Nephron (organoid): Measurements from ENCODE around the gene KIAA1671.

ENCODE experiments used
- H3K27ac Mint-ChIP-seq, 3 experiments: 2 replicates each; pipeline ENCODE4 v1.8.0; 2020; ENCODE audit warnings: mixed read lengths in 3 of 3, mild to moderate bottlenecking in 2 of 3, moderate library complexity in 1 of 3
- H3K27me3 Mint-ChIP-seq: 2 replicates; pipeline ENCODE4 v1.8.0; 2021; ENCODE audit warnings: low read depth, mild to moderate bottlenecking, moderate library complexity, mixed read lengths
- H3K36me3 Mint-ChIP-seq: 2 replicates; pipeline ENCODE4 v1.8.0; 2020; ENCODE audit warnings: low read depth, mixed read lengths
- H3K4me1 Mint-ChIP-seq: 2 replicates; pipeline ENCODE4 v1.8.0; 2020; ENCODE audit warnings: mixed read lengths
- H3K4me3 Mint-ChIP-seq, 3 experiments: 2 replicates each; pipeline ENCODE4 v1.8.0; 2020; ENCODE audit warnings: mild to moderate bottlenecking in 3 of 3, mixed read lengths in 3 of 3, moderate library complexity in 2 of 3
- H3K9me3 Mint-ChIP-seq: 2 replicates; pipeline ENCODE4 v1.8.0; 2020; ENCODE audit warnings: mixed read lengths
- TF ChIP-seq, protein P1 (sequence below), 3 experiments: fragments of 200-600 bp; sonication (generic); IDR thresholded peaks; one replicate each; pipeline ENCODE4 v1.5.0; 2021; ENCODE audit warnings: antibody characterized with exemption in 3 of 3; ENCODE audit not compliant: unreplicated experiment in 3 of 3

The KIAA1671 gene

DNA sequence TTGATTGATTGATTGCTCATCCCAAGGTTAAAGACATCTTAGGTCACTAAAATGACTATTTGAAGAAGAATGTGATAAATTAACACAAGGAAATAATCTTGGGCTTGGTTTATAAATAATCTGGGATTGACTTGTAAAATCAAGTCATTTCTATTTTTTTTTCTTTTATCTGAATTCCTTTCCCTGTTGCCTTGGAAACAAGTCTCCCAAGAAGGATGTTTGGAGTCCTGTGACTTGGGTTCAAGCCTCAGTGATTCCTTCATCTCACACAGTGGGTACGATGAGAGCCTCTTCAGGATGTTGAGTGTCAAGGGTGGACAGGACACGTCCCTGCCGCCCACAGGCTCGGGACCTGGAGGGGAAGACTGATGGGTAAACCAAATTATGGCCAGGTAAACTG lies 149.0 kb downstream of the KIAA1671 start:
- H3K27me3 Mint-ChIP-seq, result no peaks in the 10 kb centered on the region
- H3K4me3 Mint-ChIP-seq, result no peak overlapping the region
- TF ChIP-seq, protein P1, sequence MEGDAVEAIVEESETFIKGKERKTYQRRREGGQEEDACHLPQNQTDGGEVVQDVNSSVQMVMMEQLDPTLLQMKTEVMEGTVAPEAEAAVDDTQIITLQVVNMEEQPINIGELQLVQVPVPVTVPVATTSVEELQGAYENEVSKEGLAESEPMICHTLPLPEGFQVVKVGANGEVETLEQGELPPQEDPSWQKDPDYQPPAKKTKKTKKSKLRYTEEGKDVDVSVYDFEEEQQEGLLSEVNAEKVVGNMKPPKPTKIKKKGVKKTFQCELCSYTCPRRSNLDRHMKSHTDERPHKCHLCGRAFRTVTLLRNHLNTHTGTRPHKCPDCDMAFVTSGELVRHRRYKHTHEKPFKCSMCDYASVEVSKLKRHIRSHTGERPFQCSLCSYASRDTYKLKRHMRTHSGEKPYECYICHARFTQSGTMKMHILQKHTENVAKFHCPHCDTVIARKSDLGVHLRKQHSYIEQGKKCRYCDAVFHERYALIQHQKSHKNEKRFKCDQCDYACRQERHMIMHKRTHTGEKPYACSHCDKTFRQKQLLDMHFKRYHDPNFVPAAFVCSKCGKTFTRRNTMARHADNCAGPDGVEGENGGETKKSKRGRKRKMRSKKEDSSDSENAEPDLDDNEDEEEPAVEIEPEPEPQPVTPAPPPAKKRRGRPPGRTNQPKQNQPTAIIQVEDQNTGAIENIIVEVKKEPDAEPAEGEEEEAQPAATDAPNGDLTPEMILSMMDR (IDR thresholded peaks at IDR 0.05; ENCODE audit: unreplicated experiment in 3 of 3), result no peak
- no peaks in the 10 kb centered on the region for H3K4me1 Mint-ChIP-seq
- H3K9me3 Mint-ChIP-seq, result no peaks in the 10 kb centered on the region
- no peak overlapping the region for H3K27ac Mint-ChIP-seq
- H3K36me3 Mint-ChIP-seq, result no peaks in the 10 kb centered on the region

DNA sequence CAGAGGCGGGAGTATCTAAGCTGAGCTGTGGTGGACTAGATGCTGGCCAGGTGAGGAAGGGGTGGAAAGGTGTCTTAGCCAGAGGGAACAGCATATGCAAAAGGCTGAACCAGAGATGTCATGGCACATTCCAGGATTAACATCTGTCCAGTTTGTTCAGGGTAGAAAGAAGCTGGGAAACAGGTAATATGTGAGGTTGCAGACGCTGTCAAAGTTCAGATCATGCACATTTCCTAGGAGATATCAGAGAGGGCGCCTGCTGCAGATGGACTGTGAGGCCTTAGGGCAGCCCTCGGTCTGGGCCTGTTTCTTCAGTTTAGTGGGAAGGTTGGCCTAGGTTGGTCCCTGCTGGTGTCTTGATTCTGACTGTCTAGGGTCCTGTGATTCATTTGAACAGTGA lies 149.5 kb downstream of the KIAA1671 start:
- Mint-ChIP-seq H3K9me3 (no peaks in the 10 kb centered on the region), H3K27ac (no peak overlapping the region), H3K4me1 (no peaks in the 10 kb centered on the region), H3K4me3 (no peak overlapping the region), H3K36me3 (no peaks in the 10 kb centered on the region), H3K27me3 (no peaks in the 10 kb centered on the region)
- TF ChIP-seq, protein P1 (IDR thresholded peaks at IDR 0.05; ENCODE audit: unreplicated experiment in 3 of 3), result no peak

GRCh38 chr22:25102722-25103121 lies 150.2 kb downstream of the KIAA1671 start:
- Mint-ChIP-seq H3K4me3 (no peak overlapping the region), H3K27ac (no peak overlapping the region), H3K36me3 (no peaks in the 10 kb centered on the region), H3K27me3 (no peaks in the 10 kb centered on the region), H3K9me3 (no peaks in the 10 kb centered on the region), H3K4me1 (no peaks in the 10 kb centered on the region)
- TF ChIP-seq, protein P1 (IDR thresholded peaks at IDR 0.05; ENCODE audit: unreplicated experiment in 3 of 3), result no peak

GRCh38 chr22:25104367-25104766 lies 151.9 kb downstream of the KIAA1671 start:
- no peak overlapping the region for H3K27ac Mint-ChIP-seq
- H3K36me3 Mint-ChIP-seq, result no peaks in the 10 kb centered on the region
- no peaks in the 10 kb centered on the region for H3K4me1 Mint-ChIP-seq
- TF ChIP-seq, protein P1 (IDR thresholded peaks at IDR 0.05; ENCODE audit: unreplicated experiment in 3 of 3), result no peak
- H3K9me3 Mint-ChIP-seq, result no peaks in the 10 kb centered on the region
- no peaks in the 10 kb centered on the region for H3K27me3 Mint-ChIP-seq
- H3K4me3 Mint-ChIP-seq, result no peak overlapping the region

DNA sequence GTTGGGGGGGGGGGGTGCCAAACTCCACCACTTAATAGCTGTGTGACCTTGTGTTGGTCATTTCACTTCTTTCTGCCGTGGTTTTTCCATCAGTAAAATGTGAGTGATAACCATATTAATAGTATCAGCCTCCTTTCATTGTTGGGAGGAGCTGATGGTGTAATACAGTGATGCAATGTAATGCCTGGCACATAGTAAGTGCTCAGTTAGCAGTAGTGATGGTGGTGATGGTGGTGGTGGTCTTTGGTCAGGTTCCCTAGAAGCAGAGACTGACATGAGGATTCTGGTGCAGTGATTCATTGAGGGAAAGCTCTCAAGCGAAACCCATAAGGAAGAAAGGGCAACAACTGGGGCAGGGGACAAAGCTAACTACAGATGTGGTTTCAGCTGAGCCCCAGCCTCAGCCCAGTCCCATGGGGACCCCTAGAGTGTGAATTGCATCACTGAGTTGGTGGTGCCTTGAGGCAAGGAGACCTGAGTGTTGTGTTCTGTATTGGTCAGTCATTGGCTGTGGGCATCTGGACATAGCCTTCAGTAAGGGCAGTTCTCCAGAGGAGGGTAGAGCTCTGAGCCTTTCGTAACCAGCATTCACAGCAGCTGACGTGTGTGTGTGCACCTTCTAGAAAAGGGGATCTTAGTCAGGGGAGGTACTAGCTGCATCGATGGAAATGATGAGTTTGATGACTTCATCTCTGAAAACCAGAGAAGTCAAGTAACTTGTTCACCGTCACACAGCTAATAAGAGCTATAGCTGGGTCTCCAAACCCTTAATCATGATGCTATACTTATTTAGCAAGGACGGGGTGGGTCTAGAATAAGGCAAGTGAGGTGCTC lies 153.5 kb downstream of the KIAA1671 start:
- no peaks in the 10 kb centered on the region for H3K36me3 Mint-ChIP-seq
- no peak overlapping the region for H3K4me3 Mint-ChIP-seq
- TF ChIP-seq, protein P1 (IDR thresholded peaks at IDR 0.05; ENCODE audit: unreplicated experiment in 3 of 3), result no peak
- H3K27me3 Mint-ChIP-seq, result no peaks in the 10 kb centered on the region
- H3K27ac Mint-ChIP-seq, result no peak overlapping the region
- H3K9me3 Mint-ChIP-seq, result no peaks in the 10 kb centered on the region
- H3K4me1 Mint-ChIP-seq, result peaks cover 5% of the 10 kb centered on the region
